ENCODE results near the gene CLDN20.
"Not testable (repeated sequence)": the region's sequence is repeated elsewhere in the genome, so short reads cannot be mapped to it uniquely, and the experiment has no call there.

The CLDN20 gene

GRCh38 chr6:155263373-155264063, at the start of gene CLDN20:
Gene CLDN20, plus strand, starts transcription at chr6:155264013. Its CDS starts 11,707 bp downstream, at chr6:155275720.
- no peak for DNase-seq (ENCODE audit: low read depth, low spot score)

- DNase-seq (ENCODE audit: low read depth, low spot score), result no peak
Observed at GRCh38 chr6:155215906-155216305, 47.9 kb upstream of the CLDN20 start.

DNA sequence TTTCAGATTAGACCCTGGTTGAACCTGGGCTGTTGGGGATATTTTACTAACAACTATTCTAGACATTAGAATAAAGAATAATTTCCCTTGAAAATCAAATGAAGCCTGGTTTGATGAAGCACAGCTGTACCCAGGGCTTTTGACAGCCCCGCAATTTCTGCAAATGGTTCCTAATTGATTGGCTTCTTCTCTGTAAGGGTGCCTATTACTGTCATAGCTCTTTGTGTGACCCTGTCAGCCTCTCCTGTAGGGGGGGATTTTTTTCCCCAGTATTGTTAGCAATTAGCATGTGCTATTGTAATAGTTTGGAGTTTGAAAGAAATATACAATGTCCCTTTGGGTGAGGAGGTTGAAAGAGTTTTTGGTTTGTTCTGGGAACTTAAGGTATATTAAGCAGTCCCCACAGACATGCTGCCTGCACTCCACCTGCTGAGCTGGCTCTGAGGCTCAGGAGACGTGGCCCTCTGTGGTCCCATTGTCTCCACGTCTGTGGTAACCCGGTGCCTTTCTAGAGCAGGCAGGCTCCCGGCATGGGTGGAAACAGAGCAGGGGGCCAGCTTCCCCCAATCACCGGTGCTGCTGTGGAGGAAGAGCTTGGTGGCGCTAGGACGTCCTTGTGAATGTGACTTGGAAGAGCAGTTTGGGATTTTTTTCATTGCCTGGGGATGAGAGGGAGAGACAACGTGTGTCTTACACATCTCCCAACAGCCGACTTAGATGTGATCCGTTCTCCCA, 47.3 kb upstream of the CLDN20 start:
- DNase-seq (ENCODE audit: low read depth, low spot score), result peak; percentile 47

DNA sequence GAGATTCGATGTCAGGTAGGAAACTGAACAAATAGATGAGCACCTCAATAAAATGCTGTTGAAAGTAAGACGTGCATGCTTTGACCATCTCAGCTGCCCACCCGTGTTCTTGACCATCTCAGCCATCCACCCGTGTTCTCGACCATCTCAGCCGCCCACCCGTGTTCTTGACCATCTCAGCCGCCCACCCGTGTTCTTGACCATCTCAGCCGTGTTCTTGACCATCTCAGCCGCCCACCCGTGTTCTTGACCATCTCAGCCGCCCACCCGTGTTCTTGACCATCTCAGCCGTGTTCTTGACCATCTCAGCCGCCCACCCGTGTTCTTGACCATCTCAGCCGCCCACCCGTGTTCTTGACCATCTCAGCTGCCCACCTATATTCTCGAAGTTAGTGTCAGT, 45.1 kb upstream of the CLDN20 start:
- not testable (repeated sequence) for DNase-seq (ENCODE audit: low read depth, low spot score)

GRCh38 chr6:155219299-155219698, 44.5 kb upstream of the CLDN20 start:
- DNase-seq (ENCODE audit: low read depth, low spot score), result no peak

DNA sequence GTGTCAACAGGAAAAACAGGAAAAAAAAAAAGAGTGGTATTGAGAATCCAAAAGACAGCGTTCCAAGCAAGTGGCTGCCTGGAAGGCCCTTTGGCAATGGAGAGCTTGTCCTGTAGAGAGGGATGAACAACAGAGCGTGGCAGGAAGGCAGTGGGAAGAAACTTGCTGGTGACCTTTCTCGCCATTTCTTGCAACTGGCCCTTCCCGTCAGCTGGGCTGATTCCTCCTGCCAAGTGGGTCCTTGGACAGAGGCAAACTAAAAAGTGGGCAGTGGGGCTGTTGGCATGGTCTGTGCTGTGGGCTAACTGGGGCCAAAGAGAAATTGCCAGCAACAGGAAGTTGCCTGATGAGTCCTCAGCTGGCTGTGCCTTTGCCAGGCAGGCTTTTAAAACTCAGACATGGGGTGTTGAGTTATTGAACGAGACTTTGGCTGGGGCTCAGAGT, 43.9 kb upstream of the CLDN20 start:
- DNase-seq (ENCODE audit: low read depth, low spot score), result no peak

- DNase-seq (ENCODE audit: low read depth, low spot score), result no peak
Observed at GRCh38 chr6:155221086-155221485, 42.7 kb upstream of the CLDN20 start.

- DNase-seq (ENCODE audit: low read depth, low spot score), result no peak
Observed at GRCh38 chr6:155222506-155222905, 41.3 kb upstream of the CLDN20 start.

DNA sequence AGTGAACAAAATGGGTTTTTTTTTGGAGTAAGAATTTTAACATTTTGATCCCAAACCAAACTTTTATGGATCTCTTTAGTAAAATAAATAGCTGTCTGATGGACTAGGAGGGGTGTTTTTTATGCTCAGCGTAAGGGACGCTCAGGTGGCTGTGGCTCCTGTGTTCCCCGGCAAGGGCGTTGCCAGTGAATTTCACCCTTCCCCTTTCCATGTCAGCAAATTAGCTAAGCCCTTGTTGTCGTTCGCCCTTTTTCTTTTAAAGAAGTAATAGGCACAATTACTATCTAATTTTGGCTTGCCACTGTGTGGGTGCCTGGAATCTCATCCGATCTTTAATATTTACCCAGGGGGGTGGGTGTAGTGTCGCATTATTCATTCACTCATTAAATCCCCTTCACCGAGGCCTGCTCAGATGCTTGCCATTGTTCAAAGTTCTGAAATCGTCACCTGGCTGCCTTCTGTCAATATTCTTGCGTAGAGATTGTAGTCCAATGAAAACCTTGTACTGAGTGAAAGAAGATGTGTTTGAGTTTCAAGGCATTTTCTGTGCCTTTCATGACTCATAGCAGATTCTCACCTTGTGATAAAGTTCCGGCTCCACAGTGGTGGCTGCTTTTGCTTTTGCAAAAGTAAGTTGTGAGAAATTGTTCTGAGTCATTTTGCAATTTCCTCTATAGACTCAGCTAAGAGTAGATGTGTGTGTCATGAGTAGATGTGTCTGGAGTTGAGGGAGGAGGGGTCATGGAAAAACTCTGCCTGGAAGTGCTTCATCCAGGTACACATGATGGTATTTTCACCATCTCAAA, 40.0 kb upstream of the CLDN20 start:
- DNase-seq (ENCODE audit: low read depth, low spot score), result no peak

- DNase-seq (ENCODE audit: low read depth, low spot score), result no peak
Observed at GRCh38 chr6:155224618-155225017, 39.2 kb upstream of the CLDN20 start.

GRCh38 chr6:155227046-155227445, 36.8 kb upstream of the CLDN20 start:
- no peak for DNase-seq (ENCODE audit: low read depth, low spot score)

- no peak for DNase-seq (ENCODE audit: low read depth, low spot score)
Observed at GRCh38 chr6:155228546-155229166, 35.2 kb upstream of the CLDN20 start.

GRCh38 chr6:155230975-155231374, 32.8 kb upstream of the CLDN20 start:
- DNase-seq (ENCODE audit: low read depth, low spot score), result not testable (repeated sequence)

DNA sequence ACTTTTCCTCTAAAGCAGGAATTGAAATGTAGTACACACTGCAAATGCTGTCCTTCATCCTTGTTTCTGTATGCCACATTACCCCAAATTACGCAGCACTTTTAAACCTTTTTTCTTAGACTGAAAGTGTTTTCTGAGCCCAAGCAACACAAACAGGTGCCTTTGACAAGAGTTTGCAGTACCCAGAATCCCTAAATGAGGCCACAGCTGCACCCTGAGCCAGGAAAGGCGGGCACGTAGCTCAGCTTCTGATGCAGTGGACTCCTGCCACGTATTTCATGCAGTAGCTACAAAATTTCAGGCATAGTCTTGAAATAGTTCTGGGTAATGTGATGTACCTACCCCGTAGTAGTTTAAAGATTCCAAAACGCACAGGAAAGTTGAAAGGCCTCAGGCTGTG, 31.0 kb upstream of the CLDN20 start:
- DNase-seq (ENCODE audit: low read depth, low spot score), result no peak

- DNase-seq (ENCODE audit: low read depth, low spot score), result no peak
Observed at GRCh38 chr6:155234167-155234566, 29.6 kb upstream of the CLDN20 start.

GRCh38 chr6:155234687-155235086, 29.1 kb upstream of the CLDN20 start:
- DNase-seq (ENCODE audit: low read depth, low spot score), result peak; percentile 14

DNA sequence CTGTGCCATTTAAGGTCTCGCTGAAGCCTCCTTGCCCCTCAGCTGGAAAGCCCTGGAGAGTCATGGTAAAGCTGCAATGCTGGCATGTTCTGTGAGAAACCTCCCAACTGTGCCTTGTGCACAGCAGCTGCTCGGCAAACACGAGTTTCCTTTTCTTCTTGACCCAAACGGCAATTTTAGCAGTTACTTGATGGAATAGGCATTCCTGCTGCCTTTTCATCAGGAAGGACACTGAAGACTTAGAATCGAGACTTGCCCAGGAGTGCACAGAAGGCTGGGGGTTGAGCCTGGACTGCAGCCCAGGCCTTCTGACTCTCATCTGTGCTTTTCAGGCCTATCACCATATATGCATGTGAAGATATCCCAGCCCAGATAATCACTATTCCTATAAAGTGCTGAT, 28.7 kb upstream of the CLDN20 start:
- DNase-seq (ENCODE audit: low read depth, low spot score), result no peak

DNA sequence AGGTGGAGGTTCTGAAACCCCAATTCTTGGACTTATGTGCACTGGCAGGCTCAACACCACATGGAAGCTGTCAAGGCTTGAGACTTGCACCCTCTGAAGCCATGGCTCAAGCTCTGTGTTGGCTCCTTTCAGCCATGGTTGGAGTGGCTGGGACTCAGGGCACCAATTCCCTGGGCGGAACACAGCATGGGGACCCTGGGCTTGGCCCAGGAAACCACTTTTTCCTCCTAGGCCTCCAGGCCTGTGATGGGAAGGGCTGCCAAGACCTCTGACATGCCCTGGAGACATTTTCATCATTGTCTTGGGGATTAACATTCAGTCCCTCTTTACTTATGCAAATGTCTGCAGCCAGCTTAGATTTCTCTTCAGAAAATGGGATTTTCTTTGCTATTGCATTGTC, 26.2 kb upstream of the CLDN20 start:
- no peak for DNase-seq (ENCODE audit: low read depth, low spot score)

GRCh38 chr6:155240905-155241600, 22.8 kb upstream of the CLDN20 start:
- no peak for DNase-seq (ENCODE audit: low read depth, low spot score)

GRCh38 chr6:155241966-155242365, 21.8 kb upstream of the CLDN20 start:
- DNase-seq (ENCODE audit: low read depth, low spot score), result no peak

- DNase-seq (ENCODE audit: low read depth, low spot score), result no peak
Observed at GRCh38 chr6:155244434-155244833, 19.4 kb upstream of the CLDN20 start.
